A549 (cell line): Measurements from ENCODE around the gene ACYP2. TPM values are rescaled to one million over a fixed set of nuclear protein-coding genes. Genes with fewer than 3 reads are reported as not detected.
A peak's percentile ranks its signal among the peaks of the same experiment; 100 is the strongest.

Experiments used
- ATAC-seq, 2 experiments: fragments of 200-7000 bp in 1 of 2; fragments of >200 bp in 1 of 2; cut with Nextera tagmentation in 1 of 2; cut with Tn5 transposase in 1 of 2; 3 replicates each; pipeline versions ENCODE4 v1.8.0 to v1.9.1; 2018 to 2020; ENCODE audit warnings: mild to moderate bottlenecking in 1 of 2, moderate library complexity in 1 of 2
- CTCF ChIA-PET: fragments of 300-600 bp; sonication (Branson Sonifier 250); formaldehyde crosslinking; extraction: SDS; loops from one replicate; lab custom pipeline; 2021; ENCODE audit warnings: antibody characterized with exemption, inconsistent platforms; lab: Yijun Ruan, JAX
- POLR2A ChIA-PET: fragments of 350-600 bp; formaldehyde crosslinking; extraction: SDS; loops from one replicate; lab custom pipeline; 2021; ENCODE audit warnings: antibody characterized with exemption, inconsistent platforms; lab: Yijun Ruan, JAX
- DNase-seq, 2 experiments: peaks; one replicate each; pipeline versions ENCODE4 v3.0.0 to v3.0.0-alpha.2; 2011 to 2016; ENCODE audit warnings: low read depth in 1 of 2, low spot score in 1 of 2
- FAIRE-seq: peaks from 2 replicates; lab custom pipeline; 2011; peaks lifted over from hg19 to GRCh38; lab: Jason Lieb, UNC
- H3K27ac ChIP-seq, 2 experiments: fragments of >200 bp; sonication (Bioruptor Twin); formaldehyde crosslinking; 3 replicates each; pipeline ENCODE4 v1.5.1; 2016 to 2017
- H3K4me1 ChIP-seq: fragments of >200 bp; sonication (Bioruptor Twin); formaldehyde crosslinking; 3 replicates; pipeline ENCODE4 v1.6.1; 2016
- H3K4me2 ChIP-seq: fragments of >200 bp; sonication (Bioruptor Twin); formaldehyde crosslinking; 3 replicates; pipeline ENCODE4 v1.6.1; 2016
- H3K4me3 ChIP-seq: fragments of >200 bp; sonication (Bioruptor Twin); formaldehyde crosslinking; 3 replicates; pipeline ENCODE4 v1.5.1; 2016
- H3K9me3 ChIP-seq: fragments of >200 bp; sonication (Bioruptor Twin); formaldehyde crosslinking; 3 replicates; pipeline ENCODE4 v1.6.1; 2016
- CBX8 ChIP-seq: fragments of 200-600 bp; sonication (generic); IDR thresholded peaks from 2 replicates; pipeline ENCODE4 v1.6.1; 2016
- EHF ChIP-seq: fragments of 250-450 bp; sonication (Bioruptor Pico); IDR thresholded peaks from 2 replicates; pipeline ENCODE4 v1.5.0; 2020; ENCODE audit warnings: mild to moderate bottlenecking
- FOSB ChIP-seq: fragments of 250-450 bp; sonication (Bioruptor Pico); IDR thresholded peaks from 2 replicates; pipeline ENCODE4 v1.5.0; 2020; ENCODE audit warnings: mild to moderate bottlenecking, moderate library complexity
- FOSL2 ChIP-seq, 2 experiments: fragments of 450-650 bp in 1 of 2; fragments of >200 bp in 1 of 2; sonication (Bioruptor Twin) in 1 of 2; formaldehyde crosslinking; IDR thresholded peaks; 2 replicates each; pipeline versions ENCODE4 v1.5.0 to v1.6.1; 2016 to 2020; ENCODE audit warnings: mild to moderate bottlenecking in 1 of 2, moderate library complexity in 1 of 2
- FOXS1 ChIP-seq: fragments of 250-450 bp; sonication (Bioruptor Pico); IDR thresholded peaks from 2 replicates; pipeline ENCODE4 v1.5.0; 2020; ENCODE audit warnings: mild to moderate bottlenecking, moderate library complexity
- GATA3 ChIP-seq: IDR thresholded peaks from 2 replicates; pipeline ENCODE4 v1.6.1; 2012; ENCODE audit warnings: borderline replicate concordance
- HOXA7 ChIP-seq: fragments of 250-450 bp; sonication (Bioruptor Pico); IDR thresholded peaks from 2 replicates; pipeline ENCODE4 v1.5.0; 2020; ENCODE audit warnings: mild to moderate bottlenecking, moderate library complexity
- KDM5A ChIP-seq: fragments of 200-600 bp; sonication (generic); IDR thresholded peaks from 2 replicates; pipeline ENCODE4 v1.6.1; 2016; ENCODE audit warnings: antibody characterized with exemption, mild to moderate bottlenecking
- MAZ ChIP-seq: fragments of 150-350 bp; IDR thresholded peaks from 2 replicates; pipeline ENCODE4 v1.6.1; 2014; ENCODE audit warnings: antibody characterized with exemption, low read depth, low read length, borderline replicate concordance
- NFE2L2 ChIP-seq: fragments of 150-350 bp; conservative IDR thresholded peaks from 2 replicates; pipeline ENCODE4 v1.6.1; 2014; ENCODE audit warnings: low read length
- POLR2A ChIP-seq: IDR thresholded peaks from 2 replicates; pipeline ENCODE4 v1.6.1; 2012; ENCODE audit warnings: mild to moderate bottlenecking, low read length
- RAD21 ChIP-seq, 2 experiments: fragments of >200 bp in 1 of 2; sonication (Bioruptor Twin) in 1 of 2; formaldehyde crosslinking in 1 of 2; IDR thresholded peaks in 1 of 2; conservative IDR thresholded peaks in 1 of 2; 2 replicates in 1 of 2; 3 replicates in 1 of 2; pipeline ENCODE4 v1.6.1; 2012 to 2018; ENCODE audit warnings: inconsistent platforms in 1 of 2
- RARB ChIP-seq: fragments of 250-450 bp; sonication (Bioruptor Pico); IDR thresholded peaks from 2 replicates; pipeline ENCODE4 v1.8.0; 2021; ENCODE audit warnings: mild to moderate bottlenecking, moderate library complexity
- RCOR1 ChIP-seq: fragments of 150-350 bp; IDR thresholded peaks from 2 replicates; pipeline ENCODE4 v1.6.1; 2014; ENCODE audit warnings: antibody characterized with exemption, low read length, low read depth
- RNF2 ChIP-seq: fragments of 200-600 bp; sonication (generic); IDR thresholded peaks from 2 replicates; pipeline ENCODE4 v1.6.1; 2016; ENCODE audit warnings: low read depth, mild to moderate bottlenecking, antibody characterized with exemption, moderate library complexity, borderline replicate concordance
- ZC3H11A ChIP-seq: fragments of 450-650 bp; IDR thresholded peaks from 2 replicates; pipeline ENCODE4 v1.6.1; 2014; ENCODE audit warnings: antibody characterized with exemption, mild to moderate bottlenecking
- ZFP36 ChIP-seq: fragments of 450-650 bp; IDR thresholded peaks from 2 replicates; pipeline ENCODE4 v1.6.1; 2014; ENCODE audit warnings: borderline replicate concordance; ENCODE audit not compliant: partially characterized antibody
- WGBS: methylation state at CpG from one replicate; pipeline ENCODE4 v1.1.6; 2017; ENCODE audit errors: missing lambda C conversion rate; 5-methylcytosine and 5-hydroxymethylcytosine counted together
- polyA plus RNA-seq, 4 experiments: library from polyadenylated mRNA; depleted of rRNA in 3 of 4; stranded (reverse); fragments of >200 nt; fragmentation: RNase III in 1 of 4; extraction: RNeasy Plus Mini Kit Qiagen cat#74134 plus additional on column Dnase treatment in 1 of 4; gene quantifications; 2 replicates in 3 of 4; 3 replicates in 1 of 4; pipeline ENCODE4 v1.2.3, GENCODE V29; 2011 to 2017
- TF ChIP-seq, protein P1 (sequence below): fragments of >200 bp; sonication (Bioruptor Twin); formaldehyde crosslinking; IDR thresholded peaks from 3 replicates; pipeline ENCODE4 v1.6.1; 2016
- TF ChIP-seq, protein P2 (sequence below): fragments of 150-350 bp; IDR thresholded peaks from 2 replicates; pipeline ENCODE4 v1.6.1; 2014; ENCODE audit warnings: low read depth, mild to moderate bottlenecking, low read length

ACYP2 gene
- polyA plus RNA-seq, 2 of the 4 experiments (the other 2 are of a cell fraction), result 10.0 to 11.4 TPM

DNA sequence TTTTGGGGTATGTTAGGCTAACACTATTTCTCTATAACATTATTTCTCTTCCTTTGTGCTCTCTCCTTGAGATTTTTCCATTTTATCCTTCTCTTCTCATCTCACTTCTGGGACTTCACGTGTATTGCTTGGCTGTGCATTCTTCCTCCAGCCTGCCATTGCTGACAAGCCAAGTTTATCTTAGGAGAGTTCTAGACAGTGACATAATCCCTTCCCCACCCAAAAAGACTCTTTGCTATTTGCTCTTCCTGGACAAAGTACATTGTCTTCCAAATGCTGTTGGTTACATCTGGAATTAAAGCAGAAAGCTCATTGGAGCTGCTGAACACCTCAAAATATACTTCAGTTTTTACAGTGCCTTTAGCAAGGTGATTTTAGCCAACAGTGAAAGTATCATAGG is 131.7 kb downstream of the ACYP2 start:
- Histone ChIP-seq H3K4me1 (no peaks in the 10 kb centered on the region), H3K9me3 (no peaks in the 10 kb centered on the region), H3K27ac (no peak overlapping the region), H3K4me3 (no peak overlapping the region), H3K4me2 (no peak overlapping the region)
- CTCF ChIA-PET, result no interaction called here
- no peak for TF ChIP-seq KDM5A
- POLR2A ChIA-PET, result no interaction called here
- no peak for FAIRE-seq
- no peak for DNase-seq
- WGBS, result 0% methylated on average over 1 of the region's 1 CpG
- no peak for ATAC-seq

DNA sequence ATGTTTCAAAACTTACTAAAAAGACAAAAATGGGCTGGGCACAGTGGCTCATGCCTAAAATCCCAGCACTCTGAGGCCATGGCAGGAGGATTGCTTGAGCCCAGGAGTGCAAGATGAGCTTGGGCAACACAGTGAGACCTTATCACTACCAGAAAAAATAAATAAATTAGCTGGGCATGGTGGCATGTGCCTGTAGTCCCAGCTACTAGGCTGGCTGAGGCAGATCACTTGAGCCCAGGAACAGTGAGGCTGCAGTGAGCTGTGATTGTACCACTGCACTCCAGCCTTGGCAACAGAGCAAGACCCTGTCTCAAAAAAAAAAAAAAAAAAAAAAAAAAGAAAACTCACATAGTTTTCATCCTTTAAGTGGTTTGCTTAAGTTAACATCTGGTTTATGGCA is 134.2 kb downstream of the ACYP2 start:
- Histone ChIP-seq H3K4me1 (no peaks in the 10 kb centered on the region), H3K4me2 (no peak overlapping the region), H3K27ac (no peak overlapping the region), H3K9me3 (no peaks in the 10 kb centered on the region), H3K4me3 (no peak overlapping the region)
- ChIA-PET CTCF (interaction anchor here (0.7 to 1.2 kb wide), 2 partner anchors 10 to 12 kb away, joined by 3 read pairs; no protein-coding TSS in a partner anchor), POLR2A (no interaction called here)
- TF ChIP-seq RNF2 (no peak), ZC3H11A (no peak), ZFP36 (no peak), FOXS1 (CRISPR knock-in tag) (no peak), RCOR1 (no peak)
- ATAC-seq (no peak), FAIRE-seq (no peak), DNase-seq (no peak)

DNA sequence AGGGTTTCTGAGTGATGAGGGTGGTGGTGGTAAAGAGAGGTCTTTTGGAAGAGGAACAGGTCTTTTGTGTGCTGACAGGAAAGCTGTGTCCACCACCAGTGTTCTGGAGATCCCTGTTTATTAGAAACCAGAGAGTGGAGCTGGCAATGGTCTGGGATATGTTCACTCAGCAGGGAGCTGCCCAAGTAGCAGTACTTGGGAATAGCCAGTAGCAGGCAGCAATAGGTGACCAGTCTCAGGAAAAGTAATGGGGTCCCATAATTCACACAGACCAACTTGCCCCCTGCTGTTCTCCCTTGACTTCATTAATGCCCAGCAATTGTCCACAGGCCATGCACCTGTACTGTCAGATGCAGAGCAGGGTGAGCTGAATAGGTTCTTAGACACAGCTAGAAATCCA is 138.8 kb downstream of the ACYP2 start:
- Histone ChIP-seq H3K4me1 (no peaks in the 10 kb centered on the region), H3K4me3 (no peak overlapping the region), H3K9me3 (no peaks in the 10 kb centered on the region), H3K27ac (no peak overlapping the region), H3K4me2 (no peak overlapping the region)
- FAIRE-seq, result no peak
- no peak for TF ChIP-seq HOXA7 (CRISPR knock-in tag)
- TF ChIP-seq FOSL2 (IDR thresholded peaks at IDR 0.05), result no peak
- TF ChIP-seq FOSL2 (CRISPR knock-in tag; IDR thresholded peaks at IDR 0.05), result no peak
- TF ChIP-seq, protein P1, sequence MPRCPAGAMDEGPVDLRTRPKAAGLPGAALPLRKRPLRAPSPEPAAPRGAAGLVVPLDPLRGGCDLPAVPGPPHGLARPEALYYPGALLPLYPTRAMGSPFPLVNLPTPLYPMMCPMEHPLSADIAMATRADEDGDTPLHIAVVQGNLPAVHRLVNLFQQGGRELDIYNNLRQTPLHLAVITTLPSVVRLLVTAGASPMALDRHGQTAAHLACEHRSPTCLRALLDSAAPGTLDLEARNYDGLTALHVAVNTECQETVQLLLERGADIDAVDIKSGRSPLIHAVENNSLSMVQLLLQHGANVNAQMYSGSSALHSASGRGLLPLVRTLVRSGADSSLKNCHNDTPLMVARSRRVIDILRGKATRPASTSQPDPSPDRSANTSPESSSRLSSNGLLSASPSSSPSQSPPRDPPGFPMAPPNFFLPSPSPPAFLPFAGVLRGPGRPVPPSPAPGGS, result no peak
- TF ChIP-seq RAD21 (conservative IDR thresholded peaks at IDR 0.05 in 1 of 2, IDR thresholded peaks at IDR 0.05 in 1 of 2), result no peak
- TF ChIP-seq MAZ, result no peak
- TF ChIP-seq, protein P2, sequence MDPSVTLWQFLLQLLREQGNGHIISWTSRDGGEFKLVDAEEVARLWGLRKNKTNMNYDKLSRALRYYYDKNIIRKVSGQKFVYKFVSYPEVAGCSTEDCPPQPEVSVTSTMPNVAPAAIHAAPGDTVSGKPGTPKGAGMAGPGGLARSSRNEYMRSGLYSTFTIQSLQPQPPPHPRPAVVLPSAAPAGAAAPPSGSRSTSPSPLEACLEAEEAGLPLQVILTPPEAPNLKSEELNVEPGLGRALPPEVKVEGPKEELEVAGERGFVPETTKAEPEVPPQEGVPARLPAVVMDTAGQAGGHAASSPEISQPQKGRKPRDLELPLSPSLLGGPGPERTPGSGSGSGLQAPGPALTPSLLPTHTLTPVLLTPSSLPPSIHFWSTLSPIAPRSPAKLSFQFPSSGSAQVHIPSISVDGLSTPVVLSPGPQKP, result no peak
- no peak for TF ChIP-seq CBX8
- TF ChIP-seq NFE2L2, result no peak
- TF ChIP-seq GATA3, result no peak
- no peak for TF ChIP-seq ZC3H11A
- no peak for TF ChIP-seq EHF (CRISPR knock-in tag)
- no peak for TF ChIP-seq RARB
- TF ChIP-seq POLR2A, result no peak
- no peak for TF ChIP-seq RCOR1
- TF ChIP-seq FOSB (CRISPR knock-in tag), result no peak
- peak in 1 of 2 experiments; percentile 65; a peak in 3 of 6 replicates for ATAC-seq
- no peak for DNase-seq
- ChIA-PET POLR2A (no interaction called here), CTCF (interaction anchor here (0.7 to 1.4 kb wide), 4 partner anchors 8 to 31 kb away, joined by 3 to 6 read pairs (median 4); no protein-coding TSS in a partner anchor)
